Posterior vena cava (tissue), 2 donors: Measurements from ENCODE around the gene GFRA4. TPM values are rescaled to one million over a fixed set of nuclear protein-coding genes. Genes with fewer than 3 reads are reported as not detected.

Experiments
- DNase-seq: peaks from one replicate; pipeline ENCODE4 v3.0.0-alpha.2; 2020; ENCODE audit warnings: low spot score
- intact Hi-C, 2 donors: fragments of 100-400 bp; cut with DNase I; formaldehyde crosslinking; loops; one replicate each; pipeline versions ENCODE4 v1.14.1 to v1.14.2; 2022 to 2023
- total RNA-seq, 2 donors: library from RNA; stranded (reverse); fragmentation: NEBNext Ultra II Directional; extraction: Animal tissue kit (Norgen Biotek cat#: 25700); gene quantifications; one replicate each; pipeline ENCODE4 v1.2.1, GENCODE V29; 2021
- donor health status: DM: yes; HTN: yes; CAD: no.
- donor health status: DM: yes; HTN: yes; CAD: no.

The GFRA4 gene
- total RNA-seq, 2 donors from 2014 or later, result not detected

- intact Hi-C loops, result no loop called here
- no peak for DNase-seq
Measured at GRCh38 chr20:3696745-3697587, 33.8 kb upstream of the GFRA4 start.

DNA sequence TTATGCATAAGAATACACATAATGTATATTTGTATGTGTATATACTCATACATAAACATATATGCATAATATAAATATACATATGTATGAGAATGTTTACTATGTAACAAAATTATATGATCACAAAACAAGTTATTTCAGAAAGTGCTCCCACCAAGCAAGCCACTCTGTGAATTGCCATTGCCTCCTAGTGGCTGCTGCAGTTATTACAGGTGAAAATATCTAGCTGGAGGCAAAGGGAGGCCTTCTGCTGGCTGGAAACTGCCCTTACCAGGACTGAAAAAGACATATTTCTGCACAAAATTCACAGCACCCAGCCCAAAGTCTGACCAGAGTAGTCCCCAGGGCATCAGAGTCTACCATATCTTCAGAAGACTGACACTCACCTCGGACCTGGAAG lies 33.0 kb upstream of the GFRA4 start:
- intact Hi-C loops, result no loop called here
- no peak for DNase-seq

DNA sequence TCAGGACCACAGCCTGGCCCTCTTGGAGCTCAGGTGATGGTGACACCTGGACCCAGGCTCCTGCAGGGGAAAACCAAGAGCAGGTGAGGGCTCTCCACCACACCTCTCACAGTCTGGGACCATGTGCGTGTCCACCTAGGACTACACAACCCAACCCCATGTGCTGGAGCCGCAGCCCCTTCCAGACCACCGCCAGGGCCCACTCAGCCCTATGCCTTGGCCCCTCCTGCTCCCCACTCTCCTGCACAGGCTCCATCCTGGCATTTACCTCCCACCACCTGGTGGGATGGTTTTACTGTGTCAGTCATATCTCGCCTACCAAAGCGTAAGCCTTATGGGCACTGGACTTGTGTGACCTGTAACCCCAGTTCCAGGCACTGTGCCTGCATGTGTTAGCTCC lies 31.7 kb upstream of the GFRA4 start:
- intact Hi-C loops, result no loop called here
- no peak for DNase-seq

GRCh38 chr20:3693376-3693775 lies 30.2 kb upstream of the GFRA4 start:
- DNase-seq, result no peak
- intact Hi-C loops, result no loop called here

DNA sequence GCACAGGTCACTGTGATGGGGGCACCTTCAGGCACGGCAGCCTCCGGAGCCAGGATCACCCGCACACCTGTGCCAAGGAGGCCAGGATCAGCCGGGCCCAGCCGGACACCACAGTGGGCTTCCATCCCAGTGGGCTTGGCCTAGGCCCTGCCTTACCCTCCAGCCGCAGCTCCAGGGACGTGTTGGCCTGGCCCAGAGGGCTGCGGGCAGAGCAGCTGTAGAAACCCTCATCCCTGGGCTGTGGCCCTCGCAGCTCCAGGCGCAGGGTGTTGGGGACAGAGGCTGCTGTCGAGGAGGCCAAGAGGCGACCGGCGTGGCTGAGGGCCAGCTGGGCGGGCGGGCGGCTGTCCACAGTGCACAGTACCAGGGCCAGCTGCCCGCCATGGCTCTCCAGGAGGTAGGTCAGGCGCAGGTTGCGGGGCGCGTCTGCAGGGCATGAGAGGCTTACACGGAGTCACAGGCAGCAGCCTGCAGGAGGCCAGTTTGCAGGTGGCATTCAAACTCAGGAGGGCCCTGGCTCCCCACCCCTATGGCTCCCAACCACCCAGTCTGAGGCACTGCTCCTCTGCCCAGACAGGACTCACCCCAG lies 29.6 kb upstream of the GFRA4 start:
- DNase-seq, result no peak
- intact Hi-C loops, result no loop called here

- DNase-seq, result no peak
- intact Hi-C loops, result no loop called here
Measured at GRCh38 chr20:3691897-3692296, 28.7 kb upstream of the GFRA4 start.

DNA sequence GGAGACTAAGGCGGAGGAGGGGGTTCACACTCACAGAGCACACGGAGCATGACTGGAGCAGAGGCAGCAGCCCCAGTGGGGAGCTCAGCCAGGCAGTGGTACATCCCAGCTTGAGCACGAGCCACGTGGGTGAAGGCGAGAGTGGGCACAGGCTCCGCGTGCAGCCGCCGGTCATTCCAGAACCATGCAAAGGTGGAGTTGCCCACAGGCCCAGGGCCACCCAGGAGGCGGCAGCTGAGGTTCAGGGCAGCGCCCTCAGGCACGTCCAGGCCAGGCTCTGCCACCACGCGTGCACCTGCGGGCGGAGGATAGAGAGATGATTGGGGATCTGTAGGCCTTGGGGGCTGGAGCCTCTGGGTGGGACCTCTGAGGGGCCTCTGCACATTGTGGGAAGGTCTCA lies 28.1 kb upstream of the GFRA4 start:
- intact Hi-C loops, result no loop called here

GRCh38 chr20:3690413-3690812 lies 27.2 kb upstream of the GFRA4 start:
- intact Hi-C loops, result no loop called here
- no peak for DNase-seq

More for the DNA sequence above, 28.1 kb upstream of the GFRA4 start:
- DNase-seq, result no peak

DNA sequence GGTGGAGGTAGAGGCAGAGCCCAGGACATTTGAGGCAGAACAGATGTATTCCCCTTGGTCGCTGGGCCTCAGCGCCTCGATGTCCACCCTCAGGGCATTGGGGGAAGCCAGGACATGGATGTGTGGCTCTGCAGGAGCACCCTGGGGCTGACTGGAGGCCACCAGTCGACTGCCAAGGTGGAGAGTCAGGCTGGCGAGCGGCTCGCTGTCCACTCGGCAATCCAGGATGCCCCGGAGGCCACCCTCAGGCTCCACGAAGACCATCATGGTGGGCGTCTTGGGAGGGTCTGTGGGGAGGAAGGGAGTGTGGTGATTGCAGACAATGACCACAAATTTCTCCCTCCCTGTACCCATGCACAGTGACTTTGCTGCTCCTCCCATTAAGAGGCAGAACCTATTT lies 26.8 kb upstream of the GFRA4 start:
- intact Hi-C loops, result no loop called here
- DNase-seq, result no peak

GRCh38 chr20:3687655-3688054 lies 24.5 kb upstream of the GFRA4 start:
- intact Hi-C loops, result no loop called here
- no peak for DNase-seq

DNA sequence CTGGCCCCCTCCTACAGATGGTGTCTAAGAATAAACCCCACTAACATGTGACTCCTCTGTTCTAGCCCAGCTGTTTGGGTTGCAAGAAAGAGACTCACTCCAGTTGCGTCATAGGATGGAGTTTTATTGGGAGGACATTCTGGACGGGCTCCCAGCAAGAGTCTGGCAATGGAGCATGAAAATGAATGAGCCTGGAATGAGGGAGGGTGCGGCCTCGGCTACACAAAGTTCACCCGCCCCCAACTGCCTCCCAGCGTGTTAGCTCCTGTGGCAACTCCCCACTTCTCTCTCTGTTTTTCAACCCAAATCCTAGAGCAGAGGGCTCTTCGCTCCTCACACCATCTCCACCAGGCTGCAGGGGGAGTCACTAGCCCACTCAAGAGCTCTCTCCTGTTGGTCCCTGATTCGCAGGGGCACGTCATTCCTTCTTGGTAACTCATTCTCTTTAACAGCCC lies 23.7 kb upstream of the GFRA4 start:
- intact Hi-C loops, result no loop called here
- DNase-seq, result peak; percentile 93

DNA sequence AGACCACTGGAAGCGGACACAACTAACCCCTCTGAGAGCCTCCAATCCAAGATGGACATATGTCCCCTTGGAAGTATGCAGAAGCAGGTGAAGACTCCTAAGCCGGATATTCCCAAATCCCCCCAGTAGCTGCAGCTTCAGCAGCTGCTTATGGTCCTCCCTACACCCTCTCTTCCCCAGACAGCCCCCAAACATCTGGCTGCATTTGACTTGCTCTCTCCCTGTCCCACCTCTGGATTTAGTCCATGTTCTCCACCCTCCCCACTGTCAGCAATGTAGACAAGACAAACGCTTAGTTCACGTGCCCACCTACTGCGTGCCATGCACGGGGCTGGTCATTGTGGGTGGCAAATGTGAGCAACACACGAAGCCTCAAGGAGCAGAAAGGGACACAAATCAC lies 23.2 kb upstream of the GFRA4 start:
- intact Hi-C loops, result no loop called here
- no peak for DNase-seq

- DNase-seq, result no peak
- intact Hi-C loops, result no loop called here
Measured at GRCh38 chr20:3685341-3685740, 22.1 kb upstream of the GFRA4 start.

DNA sequence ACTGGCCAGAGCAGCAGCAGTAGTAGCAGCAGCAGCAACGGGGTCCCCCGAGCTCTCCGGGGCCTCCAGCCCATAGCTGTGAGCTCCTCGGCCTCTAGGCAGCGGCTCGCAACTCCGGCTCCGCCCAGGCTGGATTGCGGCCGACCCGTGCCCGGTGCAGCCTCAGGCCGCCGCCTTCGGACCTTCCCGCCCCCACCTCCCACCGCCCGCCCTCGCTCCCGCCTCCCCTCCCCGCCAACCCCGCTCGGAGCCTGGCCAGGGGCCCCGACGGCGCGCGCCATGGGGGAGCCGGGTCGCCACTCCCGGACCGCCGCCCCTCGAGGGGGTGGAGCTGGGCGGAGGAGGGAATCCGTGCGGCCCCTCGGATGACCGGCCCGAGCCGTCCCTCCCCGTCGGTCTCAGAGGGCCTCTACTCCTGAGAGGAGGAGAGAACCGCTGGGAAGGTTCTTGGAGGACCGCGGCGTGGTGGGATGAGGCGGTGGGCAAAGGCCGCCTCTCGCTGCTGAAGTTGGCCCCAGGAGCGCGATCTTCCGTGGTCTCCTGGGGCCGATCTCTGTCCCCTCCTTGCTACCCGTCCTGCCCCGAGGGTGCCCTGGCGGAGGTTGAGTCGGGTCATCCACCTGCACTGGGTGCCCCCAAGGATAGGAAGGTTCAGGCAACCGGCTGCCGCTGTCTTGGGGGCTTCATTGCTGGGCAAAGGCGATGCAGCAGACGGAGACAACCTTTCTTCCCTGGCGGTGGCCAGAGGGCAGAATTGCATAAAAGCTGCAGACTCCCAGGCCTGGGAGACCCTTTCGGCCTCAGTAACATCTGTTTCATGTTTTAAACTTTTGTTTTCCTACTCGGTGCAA lies 19.0 kb upstream of the GFRA4 start, which contains the start of gene ADAM33:
ADAM33 (minus strand) TSS at position 80 of the 851 bp plus-strand sequence; CDS start at position 74, 6 bp downstream.
- no peak for DNase-seq
- intact Hi-C loops, result loop anchor here in 1 of 2 donors (5.0 kb wide), 1 partner anchor 895 kb away; no protein-coding TSS in a partner anchor

DNA sequence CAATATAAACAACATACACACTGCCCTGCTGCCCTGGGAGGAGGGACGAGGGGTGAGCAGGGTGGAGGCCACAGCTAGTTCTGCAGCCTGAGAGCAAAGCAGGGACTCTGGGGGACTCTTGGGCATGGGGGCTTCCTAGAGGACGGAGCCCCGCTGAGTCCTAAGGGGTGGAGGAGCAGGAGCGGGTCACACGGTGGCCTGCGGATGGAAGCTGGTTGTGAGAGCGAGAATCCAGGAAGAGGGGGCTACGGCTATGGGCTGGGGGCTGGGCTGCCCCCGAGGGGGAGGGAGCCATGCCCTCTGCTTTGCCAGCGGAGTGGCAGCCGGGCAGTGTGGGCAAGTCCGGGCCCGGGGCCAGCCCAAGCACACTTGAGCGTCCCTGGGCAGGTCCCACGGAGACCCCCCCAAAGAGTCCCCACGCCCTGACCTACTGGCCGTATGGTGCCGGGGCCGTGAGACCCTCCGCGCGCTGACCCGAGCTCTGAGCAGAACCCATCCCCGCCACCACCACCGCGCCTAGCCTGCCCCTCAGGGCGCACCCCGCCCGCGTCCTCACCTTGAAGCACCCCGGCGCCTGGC lies 18.2 kb upstream of the GFRA4 start:
- intact Hi-C loops, result loop anchor here in 1 of 2 donors (5.0 kb wide), 1 partner anchor 896 kb away; no protein-coding TSS in a partner anchor

DNA sequence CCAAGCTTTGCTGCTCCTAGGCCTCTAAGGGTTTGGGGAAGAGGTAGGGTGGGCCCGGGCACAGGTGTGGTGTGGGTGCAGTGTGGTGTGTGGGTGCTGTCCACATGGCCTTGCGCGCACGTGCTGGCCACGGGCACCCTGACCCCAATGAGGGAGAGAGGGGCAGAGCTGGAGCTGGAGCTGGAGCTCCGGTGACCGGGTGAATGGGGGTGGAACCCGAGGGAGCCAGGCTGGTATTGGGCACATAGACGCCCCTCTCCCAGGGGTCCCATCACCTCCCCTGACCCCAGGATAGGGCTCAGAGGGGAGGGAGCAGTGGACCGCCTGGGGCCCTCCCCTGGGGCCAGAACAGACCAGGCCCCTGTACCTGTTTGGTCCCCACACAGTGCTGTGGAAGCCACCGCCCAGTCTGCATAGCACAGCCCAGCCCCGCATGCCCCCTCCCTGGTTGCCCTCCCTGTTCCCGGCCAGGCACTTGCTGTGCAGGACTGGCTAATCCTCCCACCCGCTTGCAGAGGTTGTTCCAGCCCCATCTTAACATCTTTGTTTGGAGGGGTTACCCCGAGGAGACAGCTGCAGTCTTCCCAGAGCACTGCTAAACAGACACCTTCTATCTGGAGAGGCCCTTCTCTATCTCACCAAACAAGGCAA lies 17.6 kb upstream of the GFRA4 start:
- intact Hi-C loops, result loop anchor here in 1 of 2 donors (5.0 kb wide), 1 partner anchor 896 kb away; no protein-coding TSS in a partner anchor
- no peak for DNase-seq

More for the DNA sequence above, 18.2 kb upstream of the GFRA4 start:
- no peak for DNase-seq

DNA sequence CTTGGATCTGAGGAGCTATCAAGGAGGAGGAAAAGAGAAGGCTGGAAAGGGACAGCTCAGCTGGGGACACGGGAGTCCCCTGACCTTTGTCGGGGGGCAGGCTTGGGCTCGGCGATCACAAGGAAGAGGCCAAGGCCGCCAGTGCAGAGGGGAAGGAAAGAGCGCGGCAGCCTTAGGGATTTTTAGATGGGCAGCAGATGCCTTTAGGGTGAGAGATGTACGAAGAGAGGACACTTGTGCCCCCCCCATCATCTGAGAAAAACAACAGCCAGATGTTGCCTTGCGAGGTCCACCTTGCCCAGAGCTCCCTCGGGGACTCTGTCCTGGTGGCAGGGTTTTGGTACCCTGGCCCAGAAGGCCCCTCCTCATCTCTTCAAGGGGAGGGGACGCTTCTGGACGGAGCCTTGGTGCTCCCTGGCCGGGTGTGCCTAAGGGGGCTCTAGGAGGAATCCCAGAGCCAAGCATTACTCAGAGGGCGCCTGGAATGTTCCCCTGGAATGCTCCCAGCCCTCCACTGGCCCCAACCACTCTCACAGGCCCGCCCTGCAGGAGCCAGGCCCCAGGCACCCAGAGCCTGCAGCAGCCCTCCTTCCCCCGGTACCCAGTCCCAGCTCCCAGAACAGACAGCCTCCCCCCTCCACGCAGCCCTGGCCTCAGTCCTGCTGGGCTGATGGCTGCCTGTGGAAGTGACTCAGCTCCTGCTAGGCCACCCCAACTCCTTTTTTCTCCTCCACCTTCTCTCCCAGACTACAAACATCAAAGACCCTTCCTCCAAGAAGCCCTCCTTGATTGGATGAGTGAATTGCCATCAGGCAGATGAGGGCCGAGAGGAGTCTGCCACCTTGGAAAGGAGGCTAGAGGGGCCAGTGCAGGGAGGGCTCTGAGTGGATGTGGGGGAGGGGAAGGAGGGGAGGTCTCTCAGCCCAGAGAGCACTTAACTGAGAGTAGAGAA lies 16.8 kb upstream of the GFRA4 start:
- DNase-seq, result no peak
- intact Hi-C loops, result loop anchor here in 1 of 2 donors (5.0 kb wide), 1 partner anchor 897 kb away; no protein-coding TSS in a partner anchor
